Stimulated activated CD4-positive, alpha-beta T cell treated with anti-CD3 and anti-CD28 coated beads, Interleukin-4, amount 100 ng/mL, for 24 hours (primary cell): ENCODE measurements around the gene ERC1.

Experiments used
- DNase-seq: peaks from one replicate; pipeline ENCODE4 v3.0.0-alpha.2; 2020

The ERC1 gene

GRCh38 chr12:990661-991349, at the start of gene ERC1:
TSS of gene ERC1 (plus strand) at chr12:991223. CDS start at chr12:1027904, 36,681 bp downstream.
- peak; percentile 83 for DNase-seq

DNA sequence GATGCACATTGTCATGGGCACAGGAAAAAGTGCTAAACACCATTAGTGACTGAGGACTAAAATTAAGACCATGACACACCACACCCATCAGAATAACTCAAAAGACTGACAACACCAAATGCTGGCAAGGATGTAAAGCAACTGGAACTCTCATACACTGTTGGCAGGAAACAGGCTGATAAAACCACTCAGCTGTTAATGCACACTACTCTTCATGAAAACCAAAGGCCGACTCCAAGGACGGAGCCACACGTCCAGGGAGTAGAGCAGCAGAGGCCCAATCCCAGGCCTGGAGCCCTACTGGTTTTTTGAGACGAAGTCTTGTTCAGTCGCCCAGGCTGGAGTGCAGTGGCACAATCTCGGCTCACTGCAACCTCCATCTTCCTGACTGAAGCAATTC, 48.0 kb upstream of the ERC1 start:
- DNase-seq, result no peak

- DNase-seq, result no peak
Measured at GRCh38 chr12:944211-944610, 46.8 kb upstream of the ERC1 start.

GRCh38 chr12:946212-946611, 44.8 kb upstream of the ERC1 start:
- no peak for DNase-seq

DNA sequence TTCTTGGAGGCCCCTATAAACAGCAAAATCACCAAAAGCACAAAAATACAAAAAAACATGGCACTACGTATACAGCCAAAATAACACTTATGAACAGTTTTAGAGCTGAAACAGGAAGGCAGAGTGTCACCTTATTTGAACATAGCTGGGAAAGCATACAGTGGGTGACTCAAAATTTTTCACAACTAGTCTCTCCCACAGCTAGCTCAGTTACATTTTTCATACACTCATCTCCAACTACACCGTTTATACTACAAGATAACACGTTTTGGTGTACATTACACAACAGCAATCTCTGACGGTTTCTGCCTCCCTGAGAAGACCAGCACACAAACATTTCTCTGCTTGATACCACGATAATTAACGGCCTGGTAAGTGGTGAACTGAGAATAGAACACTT, 44.4 kb upstream of the ERC1 start:
- no peak for DNase-seq

GRCh38 chr12:948238-948637, 42.8 kb upstream of the ERC1 start:
- no peak for DNase-seq

DNA sequence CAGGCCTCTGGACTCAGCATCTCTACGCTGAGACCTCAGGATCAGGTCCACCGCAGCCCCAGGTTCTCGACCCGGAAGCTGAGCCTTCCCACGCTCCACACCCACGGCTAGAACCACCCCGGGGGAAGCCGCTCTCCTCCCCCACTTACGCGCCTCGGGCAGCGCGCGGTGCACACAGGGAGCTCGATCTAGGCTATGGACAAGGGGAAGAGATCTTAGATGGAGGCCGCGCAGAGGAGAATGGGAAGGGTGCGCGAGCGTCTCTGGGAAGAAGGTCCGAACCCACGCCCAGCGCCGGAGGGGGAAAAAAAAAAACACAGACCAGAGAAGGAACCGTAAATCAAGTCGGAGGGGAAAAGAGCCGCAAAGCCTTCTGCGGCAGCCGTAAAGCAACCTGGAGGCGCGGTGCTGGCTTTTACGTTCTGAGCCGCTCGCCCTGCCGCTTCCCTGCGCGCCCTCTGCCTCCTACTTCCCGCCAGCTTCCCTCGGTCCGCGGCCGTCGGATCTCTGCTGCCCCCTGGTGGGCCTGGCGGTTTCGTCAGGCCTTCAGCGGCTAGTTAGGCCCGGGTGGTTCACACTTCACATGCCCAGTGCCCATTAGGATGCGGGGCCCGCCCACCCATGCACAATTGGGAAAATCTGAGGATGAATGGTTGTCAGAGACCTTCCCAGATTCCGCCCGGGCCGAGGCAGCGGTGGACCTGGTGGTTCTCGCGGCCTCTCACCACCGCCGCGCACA, 41.4 kb upstream of the ERC1 start, which contains the start of gene RAD52:
Gene RAD52, minus strand, starts transcription at position 242 of the 739 bp plus-strand sequence. CDS start 16,636 bp downstream, outside the sequence.
- peak; percentile 98 for DNase-seq

GRCh38 chr12:951176-951575, 39.8 kb upstream of the ERC1 start:
- DNase-seq, result no peak

- peak; percentile 35 for DNase-seq
Measured at GRCh38 chr12:953776-954175, 37.2 kb upstream of the ERC1 start.

GRCh38 chr12:954741-955140, 36.3 kb upstream of the ERC1 start:
- DNase-seq, result no peak

GRCh38 chr12:955939-956338, 35.1 kb upstream of the ERC1 start:
- DNase-seq, result no peak

- no peak for DNase-seq
Measured at GRCh38 chr12:958588-959123, 32.4 kb upstream of the ERC1 start.

DNA sequence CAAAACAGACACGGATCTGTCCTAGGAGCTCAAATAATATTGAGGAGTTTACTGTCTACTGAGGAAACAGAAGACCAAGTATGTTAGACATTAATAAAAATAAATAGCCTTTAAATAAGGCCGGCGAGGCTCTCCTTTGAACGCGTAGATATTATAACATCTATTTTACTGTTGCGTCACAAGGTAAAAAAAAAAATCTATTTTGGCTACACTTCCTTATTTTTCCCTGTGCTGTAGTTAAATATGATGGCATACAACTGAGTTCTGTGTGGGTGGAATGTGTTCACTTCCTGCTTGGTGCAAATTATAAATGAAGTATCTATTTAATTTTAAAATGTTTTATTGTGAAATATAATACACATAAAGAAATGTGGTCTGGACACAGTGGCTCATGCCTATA, 24.3 kb upstream of the ERC1 start:
- no peak for DNase-seq

- DNase-seq, result no peak
Measured at GRCh38 chr12:967641-968040, 23.4 kb upstream of the ERC1 start.

DNA sequence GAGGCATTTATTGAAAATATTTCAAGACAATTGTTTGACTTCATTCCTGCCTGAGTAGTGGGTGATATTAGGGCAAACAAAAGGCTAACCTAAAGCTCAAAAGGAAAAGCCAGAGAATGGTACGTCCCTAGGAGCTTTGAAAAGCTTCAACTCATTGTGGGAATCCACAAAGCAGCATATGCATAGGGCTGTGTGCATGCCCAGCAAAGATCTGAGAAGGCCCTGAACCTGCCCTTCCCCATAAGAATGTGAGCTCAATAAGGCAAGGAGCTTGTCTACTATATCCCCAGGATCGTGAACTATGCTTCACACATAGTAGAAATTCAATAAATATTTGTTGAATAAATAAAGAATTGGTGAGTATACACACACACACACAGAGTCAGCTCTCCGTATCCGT, 22.5 kb upstream of the ERC1 start:
- no peak for DNase-seq

DNA sequence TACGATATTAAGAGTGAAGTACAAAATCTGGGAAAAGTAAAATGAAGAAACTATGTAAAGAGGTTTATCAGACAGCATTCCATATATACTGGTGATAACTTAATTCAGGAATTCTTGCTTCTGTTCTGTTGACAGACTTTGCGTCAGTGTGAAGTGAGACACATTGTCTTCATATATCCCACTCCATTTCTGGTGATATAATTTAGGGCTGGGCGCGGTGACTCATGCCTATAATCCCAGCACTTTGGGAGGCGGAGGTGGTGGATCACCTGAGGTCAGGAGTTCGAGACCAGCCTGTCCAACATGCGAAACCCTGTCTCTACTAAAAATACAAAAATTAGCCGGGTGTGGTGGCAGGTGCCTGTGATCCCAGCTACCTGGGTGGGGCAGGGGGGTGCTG, 21.2 kb upstream of the ERC1 start:
- no peak for DNase-seq

DNA sequence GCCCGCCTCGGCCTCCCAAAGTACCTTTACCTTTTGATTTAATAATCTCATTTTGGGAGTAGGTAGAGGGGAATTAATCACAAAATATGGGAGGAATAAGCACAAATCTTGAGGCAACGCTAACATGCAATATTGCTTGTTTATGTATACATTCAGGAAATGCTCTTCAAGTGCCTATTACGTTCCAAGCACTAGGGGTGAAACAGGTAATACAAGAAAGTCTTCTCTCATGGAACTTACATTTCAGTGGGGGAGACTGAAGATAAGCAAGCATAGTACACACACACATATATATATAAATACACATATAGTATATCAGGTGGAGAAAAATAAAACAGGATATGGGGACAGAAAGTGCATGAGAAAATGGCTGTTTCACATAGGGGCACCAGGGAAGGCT, 19.0 kb upstream of the ERC1 start:
- no peak for DNase-seq

DNA sequence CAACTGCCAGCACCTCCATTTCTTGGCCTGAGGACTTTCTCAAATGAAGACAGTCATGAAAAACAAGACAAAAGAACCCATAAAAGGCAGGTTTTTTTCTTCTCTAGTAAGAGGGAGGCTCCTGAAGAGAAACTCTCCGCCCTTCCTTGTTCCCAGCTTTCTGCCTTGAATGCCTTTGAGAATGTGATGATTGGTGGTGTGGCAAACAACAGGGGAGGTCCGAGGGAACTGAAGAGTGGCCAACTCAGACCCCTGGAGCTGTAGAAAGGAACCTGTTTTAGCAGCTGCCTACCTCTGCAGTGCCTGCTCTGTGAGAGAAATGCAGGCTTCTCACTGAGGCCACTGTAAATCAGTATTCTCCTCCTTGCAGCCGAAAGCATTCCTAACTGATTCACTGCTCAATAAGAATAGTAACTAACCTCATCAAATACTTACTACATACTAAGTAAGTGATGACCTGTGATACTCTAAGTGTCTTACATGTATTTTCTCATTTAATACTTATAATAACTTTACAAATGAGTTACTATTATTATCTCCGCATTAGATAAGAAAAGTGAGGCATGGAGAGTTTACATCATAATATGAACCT, 16.7 kb upstream of the ERC1 start:
- DNase-seq, result no peak

DNA sequence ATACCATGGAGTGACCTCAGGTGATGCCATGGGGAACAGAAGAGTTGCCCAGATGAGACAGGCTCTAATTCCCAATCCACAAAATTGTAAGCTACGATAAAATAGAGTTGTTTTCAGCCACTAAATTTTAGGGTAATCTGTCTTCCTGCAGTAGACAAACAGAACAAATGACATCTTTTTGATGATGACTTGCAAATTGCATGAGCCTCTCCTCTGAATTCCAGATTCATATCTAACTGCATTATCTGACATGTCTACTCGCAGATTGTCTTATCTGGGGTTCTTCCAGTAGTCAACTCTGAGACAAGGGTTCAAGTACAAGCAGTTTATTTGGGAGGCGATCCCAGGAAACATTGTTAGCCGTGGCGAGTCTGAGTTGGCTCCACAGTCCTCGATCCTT, 14.4 kb upstream of the ERC1 start:
- DNase-seq, result no peak

- no peak for DNase-seq
Measured at GRCh38 chr12:977156-977555, 13.9 kb upstream of the ERC1 start.

- DNase-seq, result no peak
Measured at GRCh38 chr12:979349-979748, 11.7 kb upstream of the ERC1 start.

- no peak for DNase-seq
Measured at GRCh38 chr12:981176-981828, 9.7 kb upstream of the ERC1 start.

DNA sequence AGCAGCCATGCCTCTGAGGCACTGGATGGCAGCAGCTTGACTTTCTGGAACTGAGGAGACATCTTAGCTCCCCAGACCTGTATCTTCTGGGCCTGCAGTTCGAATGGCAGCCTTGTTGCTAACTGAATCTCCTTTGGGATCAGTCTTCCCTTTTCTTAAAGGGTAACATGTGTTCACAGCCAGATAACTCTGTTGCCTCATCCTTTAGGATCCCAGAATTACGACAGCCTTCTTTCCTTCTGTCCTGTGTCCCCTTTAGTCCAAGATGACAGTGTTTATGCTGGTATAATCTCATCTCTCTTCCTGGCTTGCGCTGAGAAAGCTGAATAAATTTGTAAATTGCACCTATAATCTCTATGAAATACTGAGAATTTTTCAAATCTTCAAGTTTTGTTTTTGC, 9.1 kb upstream of the ERC1 start:
- DNase-seq, result no peak
